ENCODE measurements around the gene FAM217B. TPM values are rescaled to one million over a fixed set of nuclear protein-coding genes. Genes with fewer than 3 reads are reported as not detected.

Gene FAM217B
- total RNA-seq, 1 experiment from 2014 or later: 7.2 TPM

DNA sequence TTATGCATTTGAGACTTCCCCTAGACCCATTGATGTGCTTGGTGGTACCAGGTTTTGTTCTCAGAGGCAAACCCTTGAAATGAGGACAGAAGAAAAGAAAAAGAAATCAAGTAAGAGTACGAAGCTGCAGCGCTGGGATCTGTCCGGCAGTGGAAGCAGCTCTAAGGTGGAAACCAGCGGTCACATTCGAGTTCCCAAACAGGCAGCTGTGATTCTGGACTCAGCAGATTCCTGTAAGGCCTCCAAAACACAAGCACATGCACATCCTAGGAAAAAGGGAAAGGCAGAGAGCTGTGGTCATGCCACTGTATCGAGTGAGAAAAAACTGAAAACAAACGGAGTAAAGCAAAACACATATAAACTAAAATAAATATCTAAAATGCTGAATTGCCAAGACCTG lies 4.5 kb downstream of the FAM217B start:
- H3K27ac ChIP-seq (ENCODE audit: low read length): no peak overlapping the region
- no peaks in the 10 kb centered on the region for H4K20me1 ChIP-seq (ENCODE audit: low read length)
- ChIA-PET POLR2A (ENCODE audit: unreplicated experiment) (interaction anchor here (0.6 kb wide), 1 partner anchor 13 kb away, joined by 3 read pairs; the partner anchor contains the start of gene CDH26), CTCF (interaction anchor here (0.6 kb wide), 1 partner anchor 10 kb away, joined by 4 read pairs; no protein-coding TSS in a partner anchor)
- no peak overlapping the region for H3K4me3 ChIP-seq (ENCODE audit: low read length)
- no TSS peak for BruUV-seq (replicated peaks)
- H3K4me2 ChIP-seq (ENCODE audit: low read length): no peak overlapping the region
- DNase-seq (no peak), ATAC-seq (no peak)
- H3K36me3 ChIP-seq (ENCODE audit: low read depth, low read length): peaks cover 9% of the 10 kb centered on the region; the same call in 1 of the 2 replicates
- peaks cover 10% of the 10 kb centered on the region; the same call in 1 of the 2 replicates for H3K4me1 ChIP-seq (ENCODE audit: insufficient read depth, low read length)
- intact Hi-C loops (cut with micrococcal nuclease): no loop called here
- no peaks in the 10 kb centered on the region for H3K9me3 ChIP-seq (ENCODE audit: low read length)
- peaks cover 17% of the 10 kb centered on the region for H3K79me2 ChIP-seq (ENCODE audit: low read length)
- H3F3A ChIP-seq (ENCODE audit: low read length, unreplicated experiment): no peaks in the 10 kb centered on the region
- no peaks in the 10 kb centered on the region for H3K27me3 ChIP-seq (ENCODE audit: low read length)
- H2AFZ ChIP-seq (ENCODE audit: low read length): no peak overlapping the region
- H3K9ac ChIP-seq (ENCODE audit: low read length): no peak overlapping the region
- no peak for TF ChIP-seq EZH2 (IDR thresholded peaks at IDR 0.05; ENCODE audit: low read length, unreplicated experiment)
- TF ChIP-seq, protein P1, sequence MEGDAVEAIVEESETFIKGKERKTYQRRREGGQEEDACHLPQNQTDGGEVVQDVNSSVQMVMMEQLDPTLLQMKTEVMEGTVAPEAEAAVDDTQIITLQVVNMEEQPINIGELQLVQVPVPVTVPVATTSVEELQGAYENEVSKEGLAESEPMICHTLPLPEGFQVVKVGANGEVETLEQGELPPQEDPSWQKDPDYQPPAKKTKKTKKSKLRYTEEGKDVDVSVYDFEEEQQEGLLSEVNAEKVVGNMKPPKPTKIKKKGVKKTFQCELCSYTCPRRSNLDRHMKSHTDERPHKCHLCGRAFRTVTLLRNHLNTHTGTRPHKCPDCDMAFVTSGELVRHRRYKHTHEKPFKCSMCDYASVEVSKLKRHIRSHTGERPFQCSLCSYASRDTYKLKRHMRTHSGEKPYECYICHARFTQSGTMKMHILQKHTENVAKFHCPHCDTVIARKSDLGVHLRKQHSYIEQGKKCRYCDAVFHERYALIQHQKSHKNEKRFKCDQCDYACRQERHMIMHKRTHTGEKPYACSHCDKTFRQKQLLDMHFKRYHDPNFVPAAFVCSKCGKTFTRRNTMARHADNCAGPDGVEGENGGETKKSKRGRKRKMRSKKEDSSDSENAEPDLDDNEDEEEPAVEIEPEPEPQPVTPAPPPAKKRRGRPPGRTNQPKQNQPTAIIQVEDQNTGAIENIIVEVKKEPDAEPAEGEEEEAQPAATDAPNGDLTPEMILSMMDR (conservative IDR thresholded peaks at IDR 0.05; ENCODE audit: low read depth, low read length): no peak
- TF ChIP-seq EZH2phosphoT487 (IDR thresholded peaks at IDR 0.05; ENCODE audit: borderline replicate concordance, low read length): no peak
- no peaks in the 10 kb centered on the region for H3K9me2 ChIP-seq (replicated peaks; ENCODE audit: low read length)

DNA sequence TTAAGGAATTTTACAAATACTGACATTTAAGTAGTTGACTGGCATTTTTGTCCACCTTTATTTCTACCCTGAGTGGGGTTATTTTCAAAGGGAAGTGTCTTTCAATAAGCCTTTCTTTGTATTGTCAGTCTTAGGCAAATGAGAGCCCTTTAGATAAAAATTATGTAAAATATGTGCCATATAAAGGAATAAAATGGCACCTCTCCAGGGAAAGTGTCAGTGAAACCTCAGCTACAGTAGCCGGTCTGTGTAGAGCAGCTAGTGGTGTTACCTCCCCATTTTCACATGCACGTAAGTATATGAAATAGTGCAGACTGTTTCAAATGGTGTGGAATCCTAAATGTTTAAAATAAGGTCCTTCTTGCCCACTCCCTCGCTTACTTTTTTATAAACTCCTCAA lies 5.0 kb downstream of the FAM217B start:
- no peaks in the 10 kb centered on the region for H3K9me3 ChIP-seq (ENCODE audit: low read length)
- POLR2A ChIA-PET (ENCODE audit: unreplicated experiment): interaction anchor here (0.6 kb wide), 1 partner anchor 13 kb away, joined by 3 read pairs; the partner anchor contains the start of gene CDH26
- no peak for TF ChIP-seq EZH2 (IDR thresholded peaks at IDR 0.05; ENCODE audit: low read length, unreplicated experiment)
- TF ChIP-seq EZH2phosphoT487 (IDR thresholded peaks at IDR 0.05; ENCODE audit: borderline replicate concordance, low read length): no peak
- TF ChIP-seq, protein P1 (conservative IDR thresholded peaks at IDR 0.05; ENCODE audit: low read depth, low read length): no peak
- no peak overlapping the region for H3K4me3 ChIP-seq (ENCODE audit: low read length)
- no peak overlapping the region for H3K9ac ChIP-seq (ENCODE audit: low read length)
- no peaks in the 10 kb centered on the region for H3K9me2 ChIP-seq (replicated peaks; ENCODE audit: low read length)
- no peak overlapping the region for H2AFZ ChIP-seq (ENCODE audit: low read length)
- H3K4me2 ChIP-seq (ENCODE audit: low read length): no peak overlapping the region
- H3F3A ChIP-seq (ENCODE audit: low read length, unreplicated experiment): no peaks in the 10 kb centered on the region
- CTCF ChIA-PET: interaction anchor here (0.6 kb wide), 1 partner anchor 11 kb away, joined by 4 read pairs; no protein-coding TSS in a partner anchor
- DNase-seq (no peak), ATAC-seq (no peak)
- no peaks in the 10 kb centered on the region for H3K27me3 ChIP-seq (ENCODE audit: low read length)
- BruUV-seq (replicated peaks): no TSS peak
- no peaks in the 10 kb centered on the region for H4K20me1 ChIP-seq (ENCODE audit: low read length)
- intact Hi-C loops (cut with micrococcal nuclease): no loop called here
- H3K27ac ChIP-seq (ENCODE audit: low read length): no peak overlapping the region
- H3K79me2 ChIP-seq (ENCODE audit: low read length): peaks cover 17% of the 10 kb centered on the region
- H3K4me1 ChIP-seq (ENCODE audit: insufficient read depth, low read length): peaks cover 10% of the 10 kb centered on the region; the same call in 1 of the 2 replicates
- peaks cover 9% of the 10 kb centered on the region; the same call in 1 of the 2 replicates for H3K36me3 ChIP-seq (ENCODE audit: low read depth, low read length)

DNA sequence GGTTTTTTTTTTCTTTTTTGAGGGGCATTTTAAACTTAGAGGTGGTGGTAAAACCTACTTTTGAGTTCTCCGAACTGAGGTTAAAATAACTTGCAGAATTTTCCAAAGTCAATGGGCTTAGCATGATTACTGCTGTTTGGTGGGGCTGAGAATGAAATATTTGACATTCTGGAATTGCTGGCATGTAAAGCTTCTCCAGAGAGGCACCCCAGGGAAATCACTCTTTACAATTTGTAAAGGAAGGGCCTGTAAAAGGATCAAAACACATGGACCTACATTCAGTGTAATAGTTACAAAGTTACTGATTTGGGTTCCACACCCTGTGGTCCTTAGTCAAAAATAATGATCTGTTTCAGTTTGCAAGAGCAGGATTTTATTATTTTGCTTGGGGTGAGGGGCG lies 5.5 kb downstream of the FAM217B start:
- ATAC-seq (no peak), DNase-seq (no peak)
- Histone ChIP-seq H3K27me3 (ENCODE audit: low read length) (no peaks in the 10 kb centered on the region), H3K27ac (ENCODE audit: low read length) (no peak overlapping the region), H4K20me1 (ENCODE audit: low read length) (no peaks in the 10 kb centered on the region), H3K4me3 (ENCODE audit: low read length) (no peak overlapping the region), H3K4me2 (ENCODE audit: low read length) (peak overlapping the region; percentile 4; the same call in 1 of the 2 replicates), H3K4me1 (ENCODE audit: insufficient read depth, low read length) (peaks cover 10% of the 10 kb centered on the region; the same call in 1 of the 2 replicates), H3K79me2 (ENCODE audit: low read length) (peaks cover 16% of the 10 kb centered on the region), H3K9me2 (replicated peaks; ENCODE audit: low read length) (no peaks in the 10 kb centered on the region), H3K9me3 (ENCODE audit: low read length) (no peaks in the 10 kb centered on the region), H3K9ac (ENCODE audit: low read length) (no peak overlapping the region), H3K36me3 (ENCODE audit: low read depth, low read length) (peaks cover 9% of the 10 kb centered on the region; the same call in 1 of the 2 replicates), H3F3A (ENCODE audit: low read length, unreplicated experiment) (no peaks in the 10 kb centered on the region), H2AFZ (ENCODE audit: low read length) (no peak overlapping the region)
- POLR2A ChIA-PET (ENCODE audit: unreplicated experiment): no interaction called here
- CTCF ChIA-PET: interaction anchor here (1.4 kb wide), 1 partner anchor 11 kb away, joined by 6 read pairs; the partner anchor contains the start of gene SYCP2
- BruUV-seq (replicated peaks): no TSS peak
- intact Hi-C loops (cut with micrococcal nuclease): no loop called here
- TF ChIP-seq, protein P1 (conservative IDR thresholded peaks at IDR 0.05; ENCODE audit: low read depth, low read length): no peak
- TF ChIP-seq EZH2 (IDR thresholded peaks at IDR 0.05; ENCODE audit: low read length, unreplicated experiment) (no peak), EZH2phosphoT487 (IDR thresholded peaks at IDR 0.05; ENCODE audit: borderline replicate concordance, low read length) (no peak)

All from PC-3 (cell line).